ENCODE results near the gene PTPRU. TPM values are rescaled to one million over a fixed set of nuclear protein-coding genes. Genes with fewer than 3 reads are reported as not detected.

Gene PTPRU
- total and polyA plus RNA-seq, 4 donors: 36.2 to 62.1 (median 47.8) TPM

- Histone ChIP-seq H3K27ac (ENCODE audit: low read depth, low read length) (no peak overlapping the region), H3K9me3 (ENCODE audit: control insufficient read depth, insufficient read depth, low read length) (no peaks in the 10 kb centered on the region)
- no CpG with 5 or more reads among the region's 3 CpGs for whole genome bisulfite sequencing (ENCODE audit: insufficient coverage)
These were observed 34.7 kb downstream of the PTPRU start for GRCh38 chr1:29270929-29271521.

DNA sequence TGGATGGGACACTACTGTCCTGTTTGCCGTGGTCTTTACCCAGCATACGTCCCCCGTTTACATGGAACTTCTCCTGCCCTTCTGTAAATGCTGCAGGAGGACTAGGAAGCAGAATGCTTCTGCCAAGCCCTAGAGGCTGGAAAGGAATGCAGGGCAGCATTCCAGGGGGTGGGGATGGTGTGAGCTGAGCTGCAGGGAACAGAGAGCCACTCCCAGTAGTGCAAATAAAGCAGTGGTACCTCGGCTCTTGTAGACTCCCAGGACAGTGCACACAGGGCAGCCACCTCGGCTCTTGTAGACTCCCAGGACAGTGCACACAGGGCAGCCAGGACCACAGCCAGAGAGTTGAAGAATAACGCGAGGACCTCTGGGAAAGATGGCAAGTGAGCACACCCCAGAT, 35.4 kb downstream of the PTPRU start:
- H3K4me3 ChIP-seq (ENCODE audit: low read depth, low read length): no peak overlapping the region
- peaks cover 17% of the 10 kb centered on the region for H3K4me1 ChIP-seq (ENCODE audit: control insufficient read depth, insufficient read depth, low read length)
- H3K36me3 ChIP-seq (ENCODE audit: control insufficient read depth, insufficient read depth, low read length): peaks cover 5% of the 10 kb centered on the region
- H3K27ac ChIP-seq (ENCODE audit: low read depth, low read length): peak overlapping the region; percentile 57
- H3K27me3 ChIP-seq (ENCODE audit: control insufficient read depth, insufficient read depth, low read length): peaks cover 2% of the 10 kb centered on the region
- no peaks in the 10 kb centered on the region for H3K9me3 ChIP-seq (ENCODE audit: control insufficient read depth, insufficient read depth, low read length)
- peak in 1 of 6 donors; percentile 89 for DNase-seq (ENCODE audit: low read depth in 4 of 6, low spot score in 6 of 6)
- 34% methylated on average over 7 of the region's 7 CpGs for WGBS (ENCODE audit: insufficient coverage)

More at GRCh38 chr1:29270929-29271521, 34.7 kb downstream of the PTPRU start:
- DNase-seq (ENCODE audit: low read depth in 4 of 6, low spot score in 6 of 6): peak in 1 of 6 donors; percentile 40
- Histone ChIP-seq H3K4me1 (ENCODE audit: control insufficient read depth, insufficient read depth, low read length) (peaks cover 17% of the 10 kb centered on the region), H3K4me3 (ENCODE audit: low read depth, low read length) (no peak overlapping the region), H3K27me3 (ENCODE audit: control insufficient read depth, insufficient read depth, low read length) (peaks cover 2% of the 10 kb centered on the region), H3K36me3 (ENCODE audit: control insufficient read depth, insufficient read depth, low read length) (peaks cover 5% of the 10 kb centered on the region)

GRCh38 chr1:29272147-29272907, 36.0 kb downstream of the PTPRU start:
- peaks cover 5% of the 10 kb centered on the region for H3K36me3 ChIP-seq (ENCODE audit: control insufficient read depth, insufficient read depth, low read length)
- H3K27me3 ChIP-seq (ENCODE audit: control insufficient read depth, insufficient read depth, low read length): peaks cover 2% of the 10 kb centered on the region
- no peaks in the 10 kb centered on the region for H3K9me3 ChIP-seq (ENCODE audit: control insufficient read depth, insufficient read depth, low read length)
- peak overlapping the region; percentile 57 for H3K27ac ChIP-seq (ENCODE audit: low read depth, low read length)
- no peak overlapping the region for H3K4me3 ChIP-seq (ENCODE audit: low read depth, low read length)
- no peak for DNase-seq (ENCODE audit: low read depth in 4 of 6, low spot score in 6 of 6)
- H3K4me1 ChIP-seq (ENCODE audit: control insufficient read depth, insufficient read depth, low read length): peaks cover 17% of the 10 kb centered on the region
- 44% methylated on average over 2 of the region's 6 CpGs for WGBS (ENCODE audit: insufficient coverage)

- WGBS (ENCODE audit: insufficient coverage): 90% methylated on average over 12 of the region's 14 CpGs
- Histone ChIP-seq H3K36me3 (ENCODE audit: control insufficient read depth, insufficient read depth, low read length) (peaks cover 18% of the 10 kb centered on the region), H3K4me1 (ENCODE audit: control insufficient read depth, insufficient read depth, low read length) (peaks cover 7% of the 10 kb centered on the region), H3K4me3 (ENCODE audit: low read depth, low read length) (no peak overlapping the region), H3K27ac (ENCODE audit: low read depth, low read length) (no peak overlapping the region), H3K27me3 (ENCODE audit: control insufficient read depth, insufficient read depth, low read length) (peaks cover 2% of the 10 kb centered on the region), H3K9me3 (ENCODE audit: control insufficient read depth, insufficient read depth, low read length) (no peaks in the 10 kb centered on the region)
- no peak for DNase-seq (ENCODE audit: low read depth in 4 of 6, low spot score in 6 of 6)
These were observed 39.1 kb downstream of the PTPRU start for GRCh38 chr1:29275435-29275834.

DNA sequence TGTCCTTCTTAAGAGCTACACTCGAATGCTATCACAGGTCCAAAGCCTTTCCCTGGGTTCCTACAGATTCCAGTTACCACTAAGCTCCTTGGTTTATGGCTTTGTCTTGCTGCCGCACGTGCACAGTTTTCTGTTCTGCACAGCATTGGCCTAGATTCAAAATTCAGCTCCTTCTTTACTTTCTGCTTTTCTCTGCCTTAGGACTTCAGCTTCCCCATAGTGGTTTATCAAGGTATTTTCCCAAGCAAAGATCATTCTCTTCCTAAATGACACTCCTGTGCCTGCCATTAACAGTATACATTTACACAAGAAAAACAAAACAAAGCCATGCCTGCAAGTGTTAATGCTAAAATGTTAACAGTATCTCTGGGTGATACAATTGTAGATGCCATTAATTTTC, 41.8 kb downstream of the PTPRU start:
- no peak overlapping the region for H3K27ac ChIP-seq (ENCODE audit: low read depth, low read length)
- H3K9me3 ChIP-seq (ENCODE audit: control insufficient read depth, insufficient read depth, low read length): no peaks in the 10 kb centered on the region
- H3K4me1 ChIP-seq (ENCODE audit: control insufficient read depth, insufficient read depth, low read length): peaks cover under 1% of the 10 kb centered on the region
- WGBS (ENCODE audit: insufficient coverage): 38% methylated on average over 3 of the region's 3 CpGs
- H3K36me3 ChIP-seq (ENCODE audit: control insufficient read depth, insufficient read depth, low read length): peaks cover 31% of the 10 kb centered on the region
- DNase-seq (ENCODE audit: low read depth in 4 of 6, low spot score in 6 of 6): peak in 1 of 6 donors; percentile 70
- no peaks in the 10 kb centered on the region for H3K27me3 ChIP-seq (ENCODE audit: control insufficient read depth, insufficient read depth, low read length)
- H3K4me3 ChIP-seq (ENCODE audit: low read depth, low read length): no peak overlapping the region

GRCh38 chr1:29279406-29279805, 43.1 kb downstream of the PTPRU start:
- 95% methylated on average over 13 of the region's 13 CpGs for WGBS (ENCODE audit: insufficient coverage)

DNA sequence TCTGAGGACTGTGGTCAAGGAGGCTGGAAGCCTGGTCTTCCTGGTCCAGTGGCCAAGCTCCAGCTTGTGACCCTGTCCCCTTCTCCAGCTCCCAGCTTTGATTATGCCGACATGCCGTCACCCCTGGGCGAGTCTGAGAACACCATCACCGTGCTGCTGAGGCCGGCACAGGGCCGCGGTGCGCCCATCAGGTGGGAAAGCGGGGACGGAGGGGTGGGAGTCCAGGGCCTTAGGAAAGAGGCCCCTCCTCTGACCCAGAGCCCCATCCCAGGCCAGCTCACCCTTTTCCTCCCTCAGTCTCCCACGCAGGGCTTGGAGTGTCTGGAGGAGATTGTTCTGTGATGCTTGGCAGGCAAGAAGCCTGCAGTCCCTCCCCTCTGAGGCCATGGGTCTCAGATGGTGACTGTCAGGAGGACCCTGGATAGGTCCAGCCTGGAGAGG, 43.6 kb downstream of the PTPRU start:
- H3K27me3 ChIP-seq (ENCODE audit: control insufficient read depth, insufficient read depth, low read length): no peaks in the 10 kb centered on the region
- no peak overlapping the region for H3K4me3 ChIP-seq (ENCODE audit: low read depth, low read length)
- H3K27ac ChIP-seq (ENCODE audit: low read depth, low read length): no peak overlapping the region
- DNase-seq (ENCODE audit: low read depth in 4 of 6, low spot score in 6 of 6): no peak
- 97% methylated on average over 9 of the region's 11 CpGs for WGBS (ENCODE audit: insufficient coverage)
- peaks cover 42% of the 10 kb centered on the region for H3K36me3 ChIP-seq (ENCODE audit: control insufficient read depth, insufficient read depth, low read length)
- peaks cover 5% of the 10 kb centered on the region for H3K4me1 ChIP-seq (ENCODE audit: control insufficient read depth, insufficient read depth, low read length)
- no peaks in the 10 kb centered on the region for H3K9me3 ChIP-seq (ENCODE audit: control insufficient read depth, insufficient read depth, low read length)

More at GRCh38 chr1:29279406-29279805, 43.1 kb downstream of the PTPRU start:
- H3K9me3 ChIP-seq (ENCODE audit: control insufficient read depth, insufficient read depth, low read length): no peaks in the 10 kb centered on the region
- peaks cover 5% of the 10 kb centered on the region for H3K4me1 ChIP-seq (ENCODE audit: control insufficient read depth, insufficient read depth, low read length)
- peaks cover 38% of the 10 kb centered on the region for H3K36me3 ChIP-seq (ENCODE audit: control insufficient read depth, insufficient read depth, low read length)
- H3K27ac ChIP-seq (ENCODE audit: low read depth, low read length): no peak overlapping the region
- no peak overlapping the region for H3K4me3 ChIP-seq (ENCODE audit: low read depth, low read length)
- DNase-seq (ENCODE audit: low read depth in 4 of 6, low spot score in 6 of 6): no peak
- no peaks in the 10 kb centered on the region for H3K27me3 ChIP-seq (ENCODE audit: control insufficient read depth, insufficient read depth, low read length)

DNA sequence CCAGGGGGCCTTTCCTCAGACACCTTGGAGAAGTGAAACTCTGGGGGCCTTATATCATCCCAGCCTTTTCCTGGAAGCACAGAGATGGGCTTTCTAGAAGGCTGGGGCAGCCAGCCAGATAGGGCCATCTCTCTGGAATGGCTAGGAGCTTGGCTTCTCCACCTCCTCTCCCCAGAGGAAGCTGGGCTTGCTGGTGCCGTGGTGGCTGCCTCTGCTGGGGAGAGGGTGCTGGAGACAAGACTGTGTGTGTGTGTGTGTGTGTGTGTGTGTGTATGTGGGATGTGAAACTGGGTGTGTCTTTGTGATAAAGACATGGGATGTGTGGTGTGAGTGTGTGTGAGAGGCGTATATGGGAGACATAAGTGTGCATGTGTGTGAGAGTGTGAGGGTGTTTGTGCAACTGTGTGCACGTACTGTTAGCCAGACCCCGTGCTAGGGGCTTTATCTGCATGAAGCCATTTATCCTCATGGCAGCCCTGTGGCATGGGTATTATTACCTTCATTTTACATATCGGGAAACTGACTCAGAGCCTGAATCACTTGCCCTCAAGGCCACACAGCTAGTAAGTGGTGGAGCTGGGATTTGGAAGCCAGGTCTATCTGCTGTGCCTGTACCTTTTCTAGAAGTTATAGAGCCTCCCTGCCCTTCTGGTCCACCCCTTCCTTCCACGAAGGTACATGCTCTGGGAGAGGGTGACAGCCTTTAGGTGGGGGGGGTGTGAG, 44.2 kb downstream of the PTPRU start:
- Histone ChIP-seq H3K27ac (ENCODE audit: low read depth, low read length) (no peak overlapping the region), H3K4me3 (ENCODE audit: low read depth, low read length) (no peak overlapping the region), H3K36me3 (ENCODE audit: control insufficient read depth, insufficient read depth, low read length) (peaks cover 38% of the 10 kb centered on the region), H3K4me1 (ENCODE audit: control insufficient read depth, insufficient read depth, low read length) (peaks cover 5% of the 10 kb centered on the region), H3K27me3 (ENCODE audit: control insufficient read depth, insufficient read depth, low read length) (no peaks in the 10 kb centered on the region), H3K9me3 (ENCODE audit: control insufficient read depth, insufficient read depth, low read length) (no peaks in the 10 kb centered on the region)
- 100% methylated on average over 1 of the region's 6 CpGs for WGBS (ENCODE audit: insufficient coverage)
- no peak for DNase-seq (ENCODE audit: low read depth in 4 of 6, low spot score in 6 of 6)

- H3K27ac ChIP-seq (ENCODE audit: low read depth, low read length): no peak overlapping the region
- peaks cover 5% of the 10 kb centered on the region for H3K4me1 ChIP-seq (ENCODE audit: control insufficient read depth, insufficient read depth, low read length)
- peaks cover 40% of the 10 kb centered on the region for H3K36me3 ChIP-seq (ENCODE audit: control insufficient read depth, insufficient read depth, low read length)
- no CpG with 5 or more reads among the region's 3 CpGs for WGBS (ENCODE audit: insufficient coverage)
- H3K9me3 ChIP-seq (ENCODE audit: control insufficient read depth, insufficient read depth, low read length): no peaks in the 10 kb centered on the region
- no peak for DNase-seq (ENCODE audit: low read depth in 4 of 6, low spot score in 6 of 6)
- H3K4me3 ChIP-seq (ENCODE audit: low read depth, low read length): no peak overlapping the region
- H3K27me3 ChIP-seq (ENCODE audit: control insufficient read depth, insufficient read depth, low read length): no peaks in the 10 kb centered on the region
These were observed 45.2 kb downstream of the PTPRU start for GRCh38 chr1:29281571-29281970.

Measured in spinal cord (tissue), 10 donors.